HepG2 (cell line): ENCODE results near the gene TYMP. TPM values are rescaled to one million over a fixed set of nuclear protein-coding genes. Genes with fewer than 3 reads are reported as not detected.

Experiments used
- ATAC-seq: fragments of 200-7000 bp; cut with Tn5 transposase; 3 replicates; pipeline ENCODE4 v1.9.1; 2020; ENCODE audit warnings: mild to moderate bottlenecking, moderate library complexity
- BruUV-seq: library from RNA; stranded (reverse); fragments of 400-500 nt; replicated peaks from 2 replicates; lab custom pipeline; 2021; lab: Mats Ljungman, UMichigan
- CTCF ChIA-PET: fragments of 300-600 bp; formaldehyde crosslinking; extraction: SDS; loops from one replicate; lab custom pipeline; 2021; ENCODE audit warnings: low total read pairs, inconsistent platforms, low intra/inter-chr PET ratio; lab: Yijun Ruan, JAX
- POLR2A ChIA-PET: fragments of 350-600 bp; sonication (Branson Sonifier 250); formaldehyde crosslinking; loops from one replicate; lab custom pipeline; 2020; ENCODE audit warnings: antibody characterized with exemption, inconsistent platforms; lab: Yijun Ruan, JAX
- DNase-seq: peaks from one replicate; pipeline ENCODE4 v3.0.0-alpha.2; 2015; ENCODE audit warnings: low spot score
- FAIRE-seq: peaks from 3 replicates; lab custom pipeline; 2011; peaks lifted over from hg19 to GRCh38; lab: Jason Lieb, UNC
- H2AFZ ChIP-seq: one replicate; pipeline ENCODE4 v1.6.1; 2011; ENCODE audit warnings: low read length, inconsistent platforms
- H3K27ac ChIP-seq: fragments of 300-600 bp; 3 replicates; pipeline ENCODE4 v1.8.0; 2011; ENCODE audit warnings: mixed run types, mild to moderate bottlenecking, mixed read lengths, low read length, inconsistent platforms; ENCODE audit not compliant: insufficient read depth; ENCODE audit errors: extremely low read length
- H3K27me3 ChIP-seq, 2 experiments: fragments of 200-600 bp in 1 of 2; 2 replicates in 1 of 2; 3 replicates in 1 of 2; pipeline versions ENCODE4 v1.6.0 to v1.8.0; 2011; ENCODE audit warnings: low read length in 2 of 2, mild to moderate bottlenecking in 2 of 2, moderate library complexity in 2 of 2, inconsistent platforms in 1 of 2; ENCODE audit not compliant: insufficient read depth in 2 of 2, control insufficient read depth in 1 of 2
- H3K36me3 ChIP-seq, 2 experiments: fragments of 200-600 bp in 1 of 2; replicated peaks in 1 of 2; 2 replicates in 1 of 2; 3 replicates in 1 of 2; pipeline versions ENCODE4 v1.5.1 to v1.8.0; 2011; ENCODE audit warnings: low read length in 2 of 2, inconsistent platforms in 1 of 2; ENCODE audit not compliant: insufficient read depth in 2 of 2, control insufficient read depth in 1 of 2
- H3K4me1 ChIP-seq: 2 replicates; pipeline ENCODE4 v1.5.1; 2012; ENCODE audit warnings: low read length, inconsistent platforms; ENCODE audit not compliant: insufficient read depth
- H3K4me2 ChIP-seq: 2 replicates; pipeline ENCODE4 v1.6.0; 2011; ENCODE audit warnings: low read depth, low read length, inconsistent platforms
- H3K4me3 ChIP-seq, 3 experiments: fragments of 200-600 bp in 1 of 3; sonication (generic), shearing (Covaris generic) in 1 of 3; replicated peaks in 1 of 3; 2 replicates each; pipeline ENCODE4 v1.5.1; 2011 to 2016; ENCODE audit warnings: low read length in 3 of 3, inconsistent platforms in 2 of 3, low read depth in 2 of 3, mild to moderate bottlenecking in 2 of 3, control low read depth in 1 of 3, mixed read lengths in 1 of 3; ENCODE audit not compliant: insufficient read depth in 1 of 3
- H3K79me2 ChIP-seq: one replicate; pipeline ENCODE4 v1.6.1; 2011; ENCODE audit warnings: low read length, inconsistent platforms; ENCODE audit not compliant: insufficient read depth
- H3K9ac ChIP-seq: 2 replicates; pipeline ENCODE4 v1.6.0; 2011; ENCODE audit warnings: mild to moderate bottlenecking, low read depth, low read length, inconsistent platforms; ENCODE audit not compliant: insufficient read depth
- H3K9me3 ChIP-seq: 2 replicates; pipeline ENCODE4 v1.5.1; 2012; ENCODE audit warnings: mild to moderate bottlenecking, low read length
- H4K20me1 ChIP-seq: 2 replicates; pipeline ENCODE4 v1.6.0; 2011; ENCODE audit warnings: inconsistent platforms, mild to moderate bottlenecking, low read length, moderate library complexity; ENCODE audit not compliant: insufficient read depth
- ARNT2 ChIP-seq: sonication (generic); formaldehyde crosslinking; IDR thresholded peaks from 2 replicates; pipeline ENCODE4 v1.8.0; 2022; ENCODE audit warnings: mild to moderate bottlenecking, low read depth, missing genetic modification reagents, moderate library complexity
- FOXO1 ChIP-seq: sonication (generic); formaldehyde crosslinking; IDR thresholded peaks from 2 replicates; pipeline ENCODE4 v1.4.0; 2020; ENCODE audit warnings: missing genetic modification reagents
- ZBTB38 ChIP-seq: sonication (generic); formaldehyde crosslinking; IDR thresholded peaks from 2 replicates; pipeline ENCODE4 v1.5.1; 2020; ENCODE audit warnings: mild to moderate bottlenecking, missing genetic modification reagents
- ZNF607 ChIP-seq: sonication (generic); formaldehyde crosslinking; IDR thresholded peaks from 2 replicates; pipeline ENCODE4 v1.5.1; 2020; ENCODE audit warnings: missing genetic modification reagents, mild to moderate bottlenecking, borderline replicate concordance
- ZNF772 ChIP-seq: sonication (generic); formaldehyde crosslinking; IDR thresholded peaks from 2 replicates; pipeline ENCODE4 v1.5.0; 2020; ENCODE audit warnings: mild to moderate bottlenecking, missing genetic modification reagents
- WGBS: methylation state at CpG from one replicate; pipeline ENCODE4 v1.1.6; 2017; ENCODE audit warnings: low lambda C conversion rate; 5-methylcytosine and 5-hydroxymethylcytosine counted together
- in situ Hi-C: cut with HindIII; loops from 2 replicates; pipeline ENCODE4 v1.10.0; 2017; ENCODE audit warnings: low pct_unique_long_range_greater_than_20kb; ENCODE audit not compliant: extremely low pct_ligation_motif_present
- intact Hi-C: fragments of 100-400 bp; cut with micrococcal nuclease; formaldehyde crosslinking; loops from one replicate; pipeline ENCODE4 v1.10.0; 2022; ENCODE audit not compliant: unreplicated experiment
- polyA plus RNA-seq, 8 experiments: library from polyadenylated mRNA; depleted of rRNA in 3 of 8; stranded (reverse) in 7 of 8; unstranded in 1 of 8; fragments of >200 nt; fragmentation: Illumina TruSeq in 4 of 8; extraction: Trizol in 4 of 8; gene quantifications; 2 replicates each; pipeline versions ENCODE4 v1.2.1 to v1.2.3, GENCODE V29; 2011 to 2016; ENCODE audit warnings: low read depth in 4 of 8, missing spikeins in 1 of 8, mixed read lengths in 1 of 8; ENCODE audit not compliant: insufficient read depth in 1 of 8
- total RNA-seq, 5 experiments: library from RNA; depleted of rRNA; stranded (reverse); fragments of >200 nt; fragmentation: Illumina TruSeq; extraction: Trizol; gene quantifications; 2 replicates each; pipeline ENCODE4 v1.2.3, GENCODE V29; 2016; ENCODE audit warnings: low read depth in 1 of 5
- TF ChIP-seq, protein P1 (sequence below): sonication (generic); IDR thresholded peaks from 2 replicates; pipeline ENCODE4 v1.6.1; 2016; ENCODE audit warnings: low read depth, borderline replicate concordance
- TF ChIP-seq, protein P2 (sequence below): sonication (generic); formaldehyde crosslinking; conservative IDR thresholded peaks from 2 replicates; pipeline ENCODE4 v1.8.0; 2022; ENCODE audit warnings: low read depth, missing genetic modification reagents
- TF ChIP-seq, protein P3 (sequence below): sonication (generic); formaldehyde crosslinking; IDR thresholded peaks from 2 replicates; pipeline ENCODE4 v1.9.0; 2021; ENCODE audit warnings: missing genetic modification reagents, borderline replicate concordance

Gene TYMP
- total and polyA plus RNA-seq, 2 of the 13 experiments (the other 11 are each of a cell fraction or from before 2014, with no cell fraction given): 3.9 to 4.3 TPM

DNA sequence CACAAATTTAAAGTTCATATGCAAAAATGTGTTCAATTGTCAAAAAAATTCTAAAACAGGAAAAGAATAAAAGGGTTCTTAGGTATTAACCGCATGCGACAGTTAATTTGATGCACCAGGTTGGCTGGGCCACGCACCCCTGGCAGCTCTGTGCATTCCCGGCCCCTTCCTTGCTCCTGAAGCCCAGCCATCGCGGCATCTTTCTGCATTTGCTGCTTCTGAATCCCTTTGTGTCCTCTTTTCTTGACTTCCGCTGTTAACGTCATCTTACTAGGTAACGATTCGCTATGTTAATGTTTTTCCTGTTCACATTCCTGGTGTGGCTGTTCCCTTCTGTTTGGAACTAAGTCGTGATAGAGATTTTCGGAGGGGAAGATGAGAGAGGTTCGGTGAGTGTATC, 8.0 kb upstream of the TYMP start:
- no peak for TF ChIP-seq FOXO1 (CRISPR knock-in tag)
- TF ChIP-seq ZBTB38: no peak
- TF ChIP-seq ZNF772 (CRISPR knock-in tag): no peak
- TF ChIP-seq, protein P1, sequence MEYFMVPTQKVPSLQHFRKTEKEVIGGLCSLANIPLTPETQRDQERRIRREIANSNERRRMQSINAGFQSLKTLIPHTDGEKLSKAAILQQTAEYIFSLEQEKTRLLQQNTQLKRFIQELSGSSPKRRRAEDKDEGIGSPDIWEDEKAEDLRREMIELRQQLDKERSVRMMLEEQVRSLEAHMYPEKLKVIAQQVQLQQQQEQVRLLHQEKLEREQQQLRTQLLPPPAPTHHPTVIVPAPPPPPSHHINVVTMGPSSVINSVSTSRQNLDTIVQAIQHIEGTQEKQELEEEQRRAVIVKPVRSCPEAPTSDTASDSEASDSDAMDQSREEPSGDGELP: no peak
- TF ChIP-seq, protein P2, sequence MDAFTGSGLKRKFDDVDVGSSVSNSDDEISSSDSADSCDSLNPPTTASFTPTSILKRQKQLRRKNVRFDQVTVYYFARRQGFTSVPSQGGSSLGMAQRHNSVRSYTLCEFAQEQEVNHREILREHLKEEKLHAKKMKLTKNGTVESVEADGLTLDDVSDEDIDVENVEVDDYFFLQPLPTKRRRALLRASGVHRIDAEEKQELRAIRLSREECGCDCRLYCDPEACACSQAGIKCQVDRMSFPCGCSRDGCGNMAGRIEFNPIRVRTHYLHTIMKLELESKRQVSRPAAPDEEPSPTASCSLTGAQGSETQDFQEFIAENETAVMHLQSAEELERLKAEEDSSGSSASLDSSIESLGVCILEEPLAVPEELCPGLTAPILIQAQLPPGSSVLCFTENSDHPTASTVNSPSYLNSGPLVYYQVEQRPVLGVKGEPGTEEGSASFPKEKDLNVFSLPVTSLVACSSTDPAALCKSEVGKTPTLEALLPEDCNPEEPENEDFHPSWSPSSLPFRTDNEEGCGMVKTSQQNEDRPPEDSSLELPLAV: no peak
- TF ChIP-seq, protein P3, sequence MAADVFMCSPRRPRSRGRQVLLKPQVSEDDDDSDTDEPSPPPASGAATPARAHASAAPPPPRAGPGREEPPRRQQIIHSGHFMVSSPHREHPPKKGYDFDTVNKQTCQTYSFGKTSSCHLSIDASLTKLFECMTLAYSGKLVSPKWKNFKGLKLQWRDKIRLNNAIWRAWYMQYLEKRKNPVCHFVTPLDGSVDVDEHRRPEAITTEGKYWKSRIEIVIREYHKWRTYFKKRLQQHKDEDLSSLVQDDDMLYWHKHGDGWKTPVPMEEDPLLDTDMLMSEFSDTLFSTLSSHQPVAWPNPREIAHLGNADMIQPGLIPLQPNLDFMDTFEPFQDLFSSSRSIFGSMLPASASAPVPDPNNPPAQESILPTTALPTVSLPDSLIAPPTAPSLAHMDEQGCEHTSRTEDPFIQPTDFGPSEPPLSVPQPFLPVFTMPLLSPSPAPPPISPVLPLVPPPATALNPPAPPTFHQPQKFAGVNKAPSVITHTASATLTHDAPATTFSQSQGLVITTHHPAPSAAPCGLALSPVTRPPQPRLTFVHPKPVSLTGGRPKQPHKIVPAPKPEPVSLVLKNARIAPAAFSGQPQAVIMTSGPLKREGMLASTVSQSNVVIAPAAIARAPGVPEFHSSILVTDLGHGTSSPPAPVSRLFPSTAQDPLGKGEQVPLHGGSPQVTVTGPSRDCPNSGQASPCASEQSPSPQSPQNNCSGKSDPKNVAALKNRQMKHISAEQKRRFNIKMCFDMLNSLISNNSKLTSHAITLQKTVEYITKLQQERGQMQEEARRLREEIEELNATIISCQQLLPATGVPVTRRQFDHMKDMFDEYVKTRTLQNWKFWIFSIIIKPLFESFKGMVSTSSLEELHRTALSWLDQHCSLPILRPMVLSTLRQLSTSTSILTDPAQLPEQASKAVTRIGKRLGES: no peak
- TF ChIP-seq ZNF607 (CRISPR knock-in tag): no peak
- no peak for TF ChIP-seq ARNT2 (CRISPR knock-in tag)

More for the DNA sequence above, 8.0 kb upstream of the TYMP start:
- Histone ChIP-seq H3K27ac (no peak overlapping the region), H3K4me2 (no peak overlapping the region), H4K20me1 (no peaks in the 10 kb centered on the region), H3K4me1 (peaks cover 49% of the 10 kb centered on the region), H3K4me3 (no peak overlapping the region), H3K36me3 (no peaks in the 10 kb centered on the region), H3K79me2 (no peaks in the 10 kb centered on the region), H3K27me3 (peaks cover 0 to 6% of the 10 kb centered on the region in 2 experiments; a peak in 1 of 5 replicates), H3K9ac (no peak overlapping the region), H3K9me3 (no peaks in the 10 kb centered on the region), H2AFZ (no peak overlapping the region)
- ChIA-PET POLR2A (interaction anchor here (0.7 kb wide), 1 partner anchor 9 kb away, joined by 4 read pairs; the partner anchor contains the start of gene TYMP), CTCF (no interaction called here)
- DNase-seq (no peak), FAIRE-seq (no peak), ATAC-seq (no peak)
- in situ Hi-C loops (no loop called here), intact Hi-C loops (no loop called here)
- 84% methylated on average over 13 of the region's 13 CpGs for WGBS
- no TSS peak for BruUV-seq
